ENCODE results near the gene RNF213. TPM values are rescaled to one million over a fixed set of nuclear protein-coding genes. Genes with fewer than 3 reads are reported as not detected.

RNF213 gene
- 117 and 140 TPM in 2 replicates for total RNA-seq (2014; rRNA removed; shearing (Covaris generic))
- 109 and 149 TPM in 2 replicates for polyA plus RNA-seq (2015; cell fraction: cytosol; rRNA removed)
- polyA plus RNA-seq (2015; cell fraction: nucleus; rRNA removed), result 439 and 549 TPM in 2 replicates

DNA sequence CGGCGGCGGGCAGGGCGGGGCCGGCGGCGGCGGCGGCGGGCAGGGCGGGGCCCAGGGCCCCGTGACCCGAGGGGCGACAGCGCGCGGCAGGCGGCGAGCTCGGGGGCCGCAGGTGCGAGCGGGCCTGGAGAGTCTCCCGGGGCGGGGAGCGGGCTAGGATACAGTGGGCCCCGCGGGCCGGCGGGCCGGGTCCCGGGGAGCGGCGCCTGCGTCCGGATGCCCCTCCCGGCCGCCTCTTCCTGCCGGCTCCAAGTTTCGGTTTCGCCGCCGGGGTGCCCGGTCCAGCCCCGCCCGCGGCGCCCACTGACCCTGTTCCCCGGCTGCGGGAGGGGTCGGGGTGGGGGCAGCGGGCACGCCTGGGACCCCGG, at the start of gene RNF213:
RNF213 (plus strand) TSS at position 62 of the 368 bp plus-strand sequence. CDS start 2,830 bp downstream, outside the sequence.
- in situ Hi-C loops (cut with HindIII; ENCODE audit: low pct_unique_long_range_greater_than_20kb, low sequenced_read_pairs), result no loop called here
- DNase-seq (ENCODE audit: low read depth, low spot score), result peak; percentile 61

DNA sequence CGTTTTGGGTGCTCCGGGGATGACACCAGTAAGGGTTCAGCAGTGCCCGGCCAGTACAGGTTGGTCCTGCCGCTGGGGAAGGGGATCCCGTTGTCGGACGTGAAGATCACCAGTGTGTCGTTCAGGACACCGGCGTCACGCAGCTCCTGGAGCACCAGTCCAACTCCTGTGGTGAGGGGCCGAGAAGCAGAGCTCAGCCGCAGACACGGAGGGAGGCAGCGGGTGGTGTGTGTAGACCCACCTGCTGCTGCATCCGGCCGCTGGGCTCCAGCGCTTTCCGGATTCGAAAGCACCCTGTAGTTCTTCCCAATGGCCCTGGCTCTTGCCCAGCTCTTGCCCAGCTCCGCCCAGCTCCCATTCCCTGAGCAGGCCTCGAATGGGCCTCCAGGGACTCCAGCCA, 48.5 kb upstream of the RNF213 start:
- in situ Hi-C loops (cut with HindIII; ENCODE audit: low pct_unique_long_range_greater_than_20kb, low sequenced_read_pairs), result no loop called here
- no peak for DNase-seq (ENCODE audit: low read depth, low spot score)

GRCh38 chr17:80212511-80212910, 48.1 kb upstream of the RNF213 start:
- in situ Hi-C loops (cut with HindIII; ENCODE audit: low pct_unique_long_range_greater_than_20kb, low sequenced_read_pairs), result no loop called here

GRCh38 chr17:80212962-80213642, 47.5 kb upstream of the RNF213 start:
- DNase-seq (ENCODE audit: low read depth, low spot score), result no peak
- in situ Hi-C loops (cut with HindIII; ENCODE audit: low pct_unique_long_range_greater_than_20kb, low sequenced_read_pairs), result no loop called here

More at GRCh38 chr17:80212511-80212910, 48.1 kb upstream of the RNF213 start:
- DNase-seq (ENCODE audit: low read depth, low spot score), result no peak

DNA sequence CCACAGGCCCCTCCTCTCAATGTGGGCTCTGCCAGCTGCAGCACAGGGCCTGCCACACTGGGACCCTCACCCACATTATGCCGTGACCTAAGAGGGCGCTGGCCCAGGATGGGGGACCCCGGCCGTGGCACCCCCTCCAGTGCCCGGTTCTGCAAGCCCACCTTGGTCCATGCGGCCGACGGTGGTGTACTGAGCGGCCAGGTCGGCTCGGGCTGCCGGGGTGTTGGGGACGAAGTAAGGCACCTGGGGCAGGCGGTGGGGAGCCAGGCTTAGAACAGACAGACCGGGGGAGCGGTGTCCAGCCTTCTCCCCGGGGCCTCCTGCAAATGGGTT, 47.0 kb upstream of the RNF213 start:
- DNase-seq (ENCODE audit: low read depth, low spot score), result no peak
- in situ Hi-C loops (cut with HindIII; ENCODE audit: low pct_unique_long_range_greater_than_20kb, low sequenced_read_pairs), result no loop called here

DNA sequence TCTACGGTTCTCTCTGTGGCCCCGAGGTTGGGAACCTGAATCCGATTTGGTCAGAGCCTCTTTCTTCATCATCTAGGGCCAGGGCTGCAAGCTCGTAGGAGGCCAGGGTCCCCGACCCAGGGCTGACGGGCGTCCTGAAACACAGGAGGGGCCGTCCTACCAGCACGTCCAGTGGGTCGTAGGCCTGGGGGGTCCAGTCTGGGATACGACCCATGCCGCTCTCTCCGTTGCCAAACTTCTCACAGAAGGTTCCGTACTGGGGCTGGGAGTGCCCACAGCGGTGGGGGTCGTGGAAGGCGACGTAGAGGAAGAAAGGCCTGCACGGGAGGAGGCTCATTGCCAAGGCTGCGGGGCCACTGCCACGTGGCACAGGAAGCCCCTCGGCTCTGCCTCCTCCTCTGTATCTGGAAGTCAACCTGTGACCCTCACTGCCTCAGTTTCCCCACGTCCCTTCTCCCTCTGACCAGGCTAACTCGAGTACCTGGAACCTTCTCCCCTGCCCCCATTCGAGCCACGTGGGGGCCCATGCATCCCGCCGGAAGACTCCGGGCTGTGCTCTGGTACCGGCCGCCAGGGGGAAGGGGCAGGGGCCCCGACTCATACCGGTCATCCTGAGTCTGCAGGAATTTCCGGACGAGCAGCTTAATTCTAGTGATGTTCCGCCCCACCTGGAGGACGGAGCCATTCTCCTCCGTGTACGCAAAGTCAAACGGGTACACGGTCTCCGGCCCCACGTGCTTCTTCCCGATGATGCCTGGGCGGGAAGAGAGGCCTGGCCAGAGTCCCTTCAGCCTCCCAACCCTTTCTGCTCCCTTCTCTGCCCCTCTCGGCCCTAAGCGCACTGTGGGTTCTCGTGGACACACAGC, 46.4 kb upstream of the RNF213 start:
- in situ Hi-C loops (cut with HindIII; ENCODE audit: low pct_unique_long_range_greater_than_20kb, low sequenced_read_pairs), result no loop called here
- no peak for DNase-seq (ENCODE audit: low read depth, low spot score)

- DNase-seq (ENCODE audit: low read depth, low spot score), result no peak
- in situ Hi-C loops (cut with HindIII; ENCODE audit: low pct_unique_long_range_greater_than_20kb, low sequenced_read_pairs), result no loop called here
These were observed 45.8 kb upstream of the RNF213 start for GRCh38 chr17:80214878-80215210.

DNA sequence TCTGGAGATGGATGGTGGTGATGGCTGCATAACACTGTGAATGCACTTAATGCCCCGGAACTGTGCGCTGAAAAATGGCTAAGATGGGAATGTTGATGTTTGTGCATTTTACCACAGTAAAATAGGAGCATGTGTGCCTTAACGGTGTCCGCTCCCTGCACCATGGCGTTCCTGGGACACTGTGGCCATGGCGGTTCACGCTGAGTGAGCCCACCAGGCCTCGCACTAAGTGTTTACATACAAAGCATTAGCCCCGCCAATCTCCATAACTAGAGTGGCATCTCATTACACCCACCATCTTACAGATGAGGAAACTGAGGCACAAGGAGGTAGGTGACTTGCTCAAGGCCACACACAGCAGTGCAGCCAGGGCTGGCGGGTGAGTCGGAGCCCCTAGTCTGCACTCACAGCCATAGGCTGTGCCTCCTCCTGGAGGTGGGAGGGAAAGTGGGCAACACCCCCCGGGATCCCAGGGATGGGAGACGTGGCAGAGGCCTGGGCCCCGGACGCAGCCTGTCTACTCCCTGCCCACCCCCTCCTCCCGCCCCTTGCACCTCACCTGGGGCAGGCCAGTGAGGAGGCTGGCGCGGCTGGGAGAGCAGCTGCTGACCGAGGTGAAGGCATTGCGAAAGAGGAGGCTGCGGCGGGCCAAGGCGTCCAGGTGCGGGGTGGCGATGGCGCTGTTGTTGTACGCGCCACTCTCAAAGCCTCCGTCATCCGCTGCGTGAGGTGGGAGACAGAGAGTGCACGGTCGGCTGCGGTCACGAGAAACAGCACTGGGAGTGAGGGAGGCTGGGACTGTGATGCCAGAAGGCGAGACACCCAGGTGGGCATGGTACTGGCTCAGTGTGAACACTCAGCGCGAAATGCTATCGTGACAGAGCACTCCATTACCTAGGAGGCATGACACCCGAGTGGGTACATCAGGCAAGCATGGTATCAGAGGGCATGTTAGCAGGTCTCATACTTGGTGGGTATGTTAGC, 43.9 kb upstream of the RNF213 start:
- in situ Hi-C loops (cut with HindIII; ENCODE audit: low pct_unique_long_range_greater_than_20kb, low sequenced_read_pairs), result no loop called here
- no peak for DNase-seq (ENCODE audit: low read depth, low spot score)

DNA sequence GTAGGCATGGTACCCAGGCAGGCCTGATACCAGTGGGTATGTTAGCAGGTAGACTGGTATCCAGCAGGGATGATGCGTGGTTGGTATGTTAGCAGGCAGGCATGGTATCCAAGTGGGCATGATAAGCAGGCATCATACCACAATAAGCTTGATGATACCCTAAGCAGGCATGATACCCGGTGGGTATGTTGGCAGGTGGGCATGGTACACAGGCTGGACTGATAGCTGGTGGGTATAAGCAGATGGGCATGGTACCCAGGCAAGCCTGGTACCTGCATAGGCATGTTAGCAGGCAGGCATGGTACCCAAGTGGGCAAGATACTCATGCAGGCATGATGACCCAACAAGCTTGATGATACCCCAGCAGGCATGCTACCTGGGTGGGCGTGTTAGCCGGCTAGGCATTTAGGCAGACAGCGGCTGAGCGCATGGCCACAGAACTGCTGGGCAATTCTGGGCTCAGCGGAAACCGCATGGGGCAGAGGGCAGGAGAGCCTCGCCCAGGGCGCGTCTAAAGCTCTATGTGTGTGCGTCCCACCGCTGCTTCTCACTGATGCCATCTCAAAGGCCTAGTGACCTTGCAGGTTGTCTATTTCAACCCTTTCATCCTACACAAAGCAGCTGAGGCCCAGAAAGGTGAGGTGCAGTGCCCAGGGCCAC, 42.8 kb upstream of the RNF213 start:
- no peak for DNase-seq (ENCODE audit: low read depth, low spot score)
- in situ Hi-C loops (cut with HindIII; ENCODE audit: low pct_unique_long_range_greater_than_20kb, low sequenced_read_pairs), result no loop called here

- no peak for DNase-seq (ENCODE audit: low read depth, low spot score)
- in situ Hi-C loops (cut with HindIII; ENCODE audit: low pct_unique_long_range_greater_than_20kb, low sequenced_read_pairs), result no loop called here
These were observed 42.3 kb upstream of the RNF213 start for GRCh38 chr17:80218391-80218790.

- in situ Hi-C loops (cut with HindIII; ENCODE audit: low pct_unique_long_range_greater_than_20kb, low sequenced_read_pairs), result no loop called here
- peak; percentile 90 for DNase-seq (ENCODE audit: low read depth, low spot score)
These were observed 41.5 kb upstream of the RNF213 start for GRCh38 chr17:80219013-80219762.

DNA sequence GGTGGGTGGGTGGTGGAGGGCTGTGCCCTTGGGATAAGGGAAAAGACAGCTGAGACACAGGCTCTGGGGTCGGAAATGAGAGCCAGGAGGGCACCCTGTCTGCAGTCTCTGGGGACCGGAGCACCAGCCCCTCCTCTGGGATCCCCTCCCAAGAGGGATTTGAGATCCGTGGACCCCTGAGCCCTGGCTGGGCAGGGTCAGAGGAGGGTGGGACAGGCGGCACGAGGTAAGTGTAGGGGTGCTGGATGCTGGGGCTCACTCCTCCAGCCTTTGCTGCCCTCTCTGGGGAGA, 40.9 kb upstream of the RNF213 start:
- in situ Hi-C loops (cut with HindIII; ENCODE audit: low pct_unique_long_range_greater_than_20kb, low sequenced_read_pairs), result no loop called here
- DNase-seq (ENCODE audit: low read depth, low spot score), result no peak

GRCh38 chr17:80220054-80220735, 40.5 kb upstream of the RNF213 start, which contains the start of the genes SGSH and SLC26A11:
TSS of gene SGSH (minus strand) at chr17:80220333. CDS start at chr17:80220313, 20 bp downstream.
TSS of gene SLC26A11 (plus strand) at chr17:80220427. CDS start at chr17:80221561, 1,134 bp downstream.
- in situ Hi-C loops (cut with HindIII; ENCODE audit: low pct_unique_long_range_greater_than_20kb, low sequenced_read_pairs), result no loop called here
- peak; percentile 82 for DNase-seq (ENCODE audit: low read depth, low spot score)

DNA sequence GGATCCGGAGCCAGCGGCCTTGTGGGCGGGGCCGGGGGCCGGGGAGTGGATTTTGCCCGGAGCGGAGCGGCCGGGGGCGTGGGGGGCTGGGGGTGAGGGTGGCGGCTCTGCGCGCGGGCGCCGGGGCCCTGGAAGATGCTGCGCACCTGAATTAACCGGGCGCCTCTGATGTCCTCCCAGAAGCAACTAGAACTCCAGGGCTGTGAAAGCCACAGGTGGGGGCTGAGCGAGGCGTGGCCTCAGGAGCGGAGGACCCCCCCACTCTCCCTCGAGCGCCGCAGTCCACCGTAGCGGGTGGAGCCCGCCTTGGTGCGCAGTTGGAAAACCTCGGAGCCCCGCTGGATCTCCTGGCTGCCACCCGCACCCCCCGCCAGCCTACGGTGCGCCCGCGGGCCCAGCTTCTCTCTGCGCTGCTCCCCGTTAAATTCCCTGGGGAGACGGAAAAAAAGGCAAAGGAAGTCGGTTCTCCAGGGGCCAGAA, 39.9 kb upstream of the RNF213 start:
- in situ Hi-C loops (cut with HindIII; ENCODE audit: low pct_unique_long_range_greater_than_20kb, low sequenced_read_pairs), result no loop called here
- no peak for DNase-seq (ENCODE audit: low read depth, low spot score)

GRCh38 chr17:80221351-80222105, 39.1 kb upstream of the RNF213 start:
- DNase-seq (ENCODE audit: low read depth, low spot score), result no peak
- in situ Hi-C loops (cut with HindIII; ENCODE audit: low pct_unique_long_range_greater_than_20kb, low sequenced_read_pairs), result no loop called here
